Left lung (tissue), 10 donors: ENCODE data around the gene CCDC197. TPM values are rescaled to one million over a fixed set of nuclear protein-coding genes. Genes with fewer than 3 reads are reported as not detected.

Experiments used
- ATAC-seq: fragments of 200-7000 bp; cut with Tn5 transposase; one replicate; pipeline ENCODE4 v1.9.1; 2020; ENCODE audit warnings: moderate library complexity
- DNase-seq, 4 donors: peaks; one replicate each; pipeline ENCODE4 v3.0.0-alpha.2; 2013 to 2020
- H3K27ac ChIP-seq, 2 donors: fragments of 200-600 bp; sonication (generic) in 1 of 2; one replicate each; pipeline versions ENCODE4 v1.5.0 to v1.8.0; 2020 to 2021
- H3K27me3 ChIP-seq, 2 donors: fragments of 200-600 bp; sonication (generic) in 1 of 2; one replicate each; pipeline versions ENCODE4 v1.5.0 to v1.8.0; 2020 to 2021
- H3K36me3 ChIP-seq, 2 donors: fragments of 200-600 bp; sonication (generic) in 1 of 2; one replicate each; pipeline versions ENCODE4 v1.5.0 to v1.8.0; 2020 to 2021
- H3K4me1 ChIP-seq, 2 donors: fragments of 200-600 bp; one replicate each; pipeline ENCODE4 v1.8.0; 2021
- H3K4me3 ChIP-seq, 2 donors: fragments of 200-600 bp; sonication (generic) in 1 of 2; one replicate each; pipeline versions ENCODE4 v1.5.0 to v1.8.0; 2020 to 2021; ENCODE audit warnings: mild to moderate bottlenecking in 1 of 2
- H3K9me3 ChIP-seq, 2 donors: fragments of 200-600 bp; sonication (generic) in 1 of 2; one replicate each; pipeline versions ENCODE4 v1.5.0 to v1.8.0; 2020 to 2021
- intact Hi-C, 2 donors: fragments of 100-400 bp; cut with DNase I; formaldehyde crosslinking; loops; one replicate each; pipeline versions ENCODE4 v1.11.2 to v1.14.2; 2022
- polyA plus RNA-seq, 6 donors: library from polyadenylated mRNA; unstranded; fragments of 120-200 nt; gene quantifications; one replicate each; pipeline ENCODE4 v1.2.1, GENCODE V29; 2013; ENCODE audit not compliant: insufficient read length in 6 of 6
- total RNA-seq, 2 donors: library from RNA; stranded (reverse); fragmentation: NEBNext Ultra II Directional; extraction: Animal tissue kit (Norgen Biotek cat#: 25700); gene quantifications; one replicate each; pipeline ENCODE4 v1.2.1, GENCODE V29; 2021
- TF ChIP-seq, protein P1 (sequence below), 2 donors: fragments of 200-600 bp; sonication (generic) in 1 of 2; IDR thresholded peaks; one replicate each; pipeline versions ENCODE4 v1.5.0 to v1.8.0; 2021; ENCODE audit warnings: antibody characterized with exemption in 2 of 2
- donor health status: DM: no; HTN: yes; CAD: no.
- donor health status: DM: no; HTN: no; CAD: no.

Gene CCDC197
- total and polyA plus RNA-seq, 8 donors = not detected

DNA sequence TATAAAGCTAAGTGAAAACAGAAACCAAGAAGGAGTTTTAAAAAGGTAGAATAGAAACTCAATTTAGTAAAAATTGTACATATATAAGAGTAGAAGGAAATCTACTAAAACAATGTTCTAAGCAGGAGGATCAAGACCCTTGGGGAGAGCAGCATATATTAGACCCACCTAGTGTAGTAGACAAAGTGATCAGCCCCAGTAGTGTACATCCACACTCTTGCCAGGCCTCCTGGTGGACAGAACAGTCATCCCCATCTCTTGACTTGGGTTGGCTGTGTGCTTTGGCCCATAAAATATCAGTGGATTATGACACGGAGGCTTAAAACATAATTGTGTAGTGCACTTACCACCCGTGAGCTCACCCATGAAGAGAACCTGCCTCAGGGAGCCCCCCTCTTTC, 18.1 kb downstream of the CCDC197 start:
- TF ChIP-seq, protein P1, sequence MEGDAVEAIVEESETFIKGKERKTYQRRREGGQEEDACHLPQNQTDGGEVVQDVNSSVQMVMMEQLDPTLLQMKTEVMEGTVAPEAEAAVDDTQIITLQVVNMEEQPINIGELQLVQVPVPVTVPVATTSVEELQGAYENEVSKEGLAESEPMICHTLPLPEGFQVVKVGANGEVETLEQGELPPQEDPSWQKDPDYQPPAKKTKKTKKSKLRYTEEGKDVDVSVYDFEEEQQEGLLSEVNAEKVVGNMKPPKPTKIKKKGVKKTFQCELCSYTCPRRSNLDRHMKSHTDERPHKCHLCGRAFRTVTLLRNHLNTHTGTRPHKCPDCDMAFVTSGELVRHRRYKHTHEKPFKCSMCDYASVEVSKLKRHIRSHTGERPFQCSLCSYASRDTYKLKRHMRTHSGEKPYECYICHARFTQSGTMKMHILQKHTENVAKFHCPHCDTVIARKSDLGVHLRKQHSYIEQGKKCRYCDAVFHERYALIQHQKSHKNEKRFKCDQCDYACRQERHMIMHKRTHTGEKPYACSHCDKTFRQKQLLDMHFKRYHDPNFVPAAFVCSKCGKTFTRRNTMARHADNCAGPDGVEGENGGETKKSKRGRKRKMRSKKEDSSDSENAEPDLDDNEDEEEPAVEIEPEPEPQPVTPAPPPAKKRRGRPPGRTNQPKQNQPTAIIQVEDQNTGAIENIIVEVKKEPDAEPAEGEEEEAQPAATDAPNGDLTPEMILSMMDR (IDR thresholded peaks at IDR 0.05) = no peak
- H3K27me3 ChIP-seq = peaks cover 0 to 6% of the 10 kb centered on the region in 2 donors
- ATAC-seq (no peak), DNase-seq (no peak)
- no peak overlapping the region for H3K27ac ChIP-seq
- intact Hi-C loops = no loop called here
- no peaks in the 10 kb centered on the region for H3K9me3 ChIP-seq
- H3K36me3 ChIP-seq = no peaks in the 10 kb centered on the region
- H3K4me3 ChIP-seq = no peak overlapping the region
- H3K4me1 ChIP-seq = no peaks in the 10 kb centered on the region

DNA sequence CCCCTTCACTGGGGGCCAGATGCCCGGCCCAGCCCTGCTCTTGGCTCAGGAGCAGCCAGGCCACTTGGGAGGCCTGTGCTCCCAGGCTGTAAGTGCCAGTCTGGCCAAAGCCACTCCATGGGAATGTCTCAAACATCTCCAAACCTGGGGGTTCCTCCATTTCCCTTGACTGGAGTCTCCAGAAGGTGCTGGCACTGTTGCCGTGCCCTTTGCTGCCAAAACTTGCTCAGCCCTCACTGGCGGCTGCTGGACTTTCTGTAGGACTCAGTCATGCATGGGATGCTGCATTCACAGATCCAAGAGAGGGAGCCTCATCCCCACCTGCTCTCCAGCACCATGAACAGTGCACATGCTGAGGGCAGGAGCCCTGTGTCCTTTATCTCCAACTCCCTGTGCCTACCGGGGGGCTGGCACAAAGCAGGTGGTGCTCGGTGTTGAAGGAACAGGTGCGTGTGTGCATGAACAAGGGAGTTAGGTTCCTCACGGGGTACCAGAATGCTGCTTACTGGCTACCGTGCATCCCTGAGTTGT, 19.4 kb downstream of the CCDC197 start:
- Histone ChIP-seq H3K4me3 (no peak overlapping the region), H3K9me3 (no peaks in the 10 kb centered on the region), H3K36me3 (no peaks in the 10 kb centered on the region), H3K27me3 (no peaks in the 10 kb centered on the region), H3K27ac (no peak overlapping the region), H3K4me1 (no peaks in the 10 kb centered on the region)
- intact Hi-C loops = no loop called here
- DNase-seq (no peak), ATAC-seq (no peak)
- TF ChIP-seq, protein P1 (IDR thresholded peaks at IDR 0.05) = no peak

DNA sequence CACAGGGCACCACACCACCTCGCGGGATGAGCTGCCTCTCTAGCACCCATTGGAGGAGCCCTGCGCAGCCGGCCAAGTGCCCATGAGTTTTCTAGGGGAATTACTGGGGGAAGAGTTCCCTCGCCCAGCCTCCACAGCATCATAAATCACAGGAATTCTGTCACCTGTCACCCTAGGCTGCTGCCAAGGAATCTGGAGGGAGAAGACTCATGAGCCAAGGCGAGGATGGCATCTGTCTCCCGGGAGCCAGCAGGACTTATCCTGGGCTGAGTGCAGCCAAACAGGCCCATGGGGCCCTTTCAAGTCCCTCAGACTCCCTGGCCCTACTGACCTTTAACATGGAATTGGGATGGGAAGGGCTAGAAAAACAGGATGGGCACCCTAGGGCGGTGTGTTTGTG, 21.2 kb downstream of the CCDC197 start:
- no peaks in the 10 kb centered on the region for H3K4me1 ChIP-seq
- TF ChIP-seq, protein P1 (IDR thresholded peaks at IDR 0.05) = no peak
- no peak overlapping the region for H3K27ac ChIP-seq
- intact Hi-C loops = no loop called here
- no peak overlapping the region for H3K4me3 ChIP-seq
- no peaks in the 10 kb centered on the region for H3K9me3 ChIP-seq
- no peaks in the 10 kb centered on the region for H3K27me3 ChIP-seq
- H3K36me3 ChIP-seq = no peaks in the 10 kb centered on the region
- DNase-seq = no peak
- no peak for ATAC-seq

DNA sequence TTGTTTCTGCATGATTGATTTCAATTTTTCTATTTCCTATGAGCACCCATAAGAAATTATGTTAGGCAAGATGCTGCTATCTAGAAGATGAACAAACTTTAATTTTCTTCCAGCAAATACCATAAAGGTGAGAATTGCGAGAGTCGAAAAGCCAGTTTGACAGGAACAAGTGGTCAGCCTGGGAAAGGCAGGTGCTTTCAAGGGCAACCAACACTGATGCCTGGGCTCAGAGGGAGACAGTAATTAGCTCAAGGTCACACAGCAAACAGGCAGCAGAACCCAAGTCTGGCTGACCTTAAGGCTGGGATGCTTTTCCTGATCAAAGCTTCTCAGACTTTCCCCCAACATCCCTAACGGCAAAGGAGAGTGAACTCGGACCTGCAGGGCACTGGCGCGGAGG, 22.2 kb downstream of the CCDC197 start:
- ATAC-seq (no peak), DNase-seq (no peak)
- H3K36me3 ChIP-seq = no peaks in the 10 kb centered on the region
- TF ChIP-seq, protein P1 (IDR thresholded peaks at IDR 0.05) = no peak
- H3K4me1 ChIP-seq = no peaks in the 10 kb centered on the region
- H3K27ac ChIP-seq = no peak overlapping the region
- H3K4me3 ChIP-seq = no peak overlapping the region
- no peaks in the 10 kb centered on the region for H3K27me3 ChIP-seq
- intact Hi-C loops = no loop called here
- no peaks in the 10 kb centered on the region for H3K9me3 ChIP-seq

DNA sequence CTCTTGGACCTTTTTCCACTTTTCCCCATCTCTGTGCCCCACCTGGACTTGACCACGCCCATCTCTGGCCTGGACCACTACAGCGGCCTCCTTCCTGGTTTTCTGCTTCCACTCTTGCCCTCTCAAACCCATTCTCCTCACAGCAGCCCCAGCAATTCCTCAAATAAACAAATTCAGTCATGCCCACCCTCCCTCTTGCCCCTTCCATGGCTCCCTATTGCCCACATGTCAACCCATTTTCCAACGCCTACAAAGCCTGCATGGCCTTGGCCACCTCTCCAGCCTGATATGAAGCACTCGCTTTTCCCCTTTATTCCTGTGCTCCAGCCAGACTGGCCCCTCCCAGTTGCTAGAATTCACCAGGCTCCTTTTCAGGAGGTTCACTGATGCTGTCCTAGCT, 23.2 kb downstream of the CCDC197 start:
- H3K27me3 ChIP-seq = no peaks in the 10 kb centered on the region
- TF ChIP-seq, protein P1 (IDR thresholded peaks at IDR 0.05) = no peak
- H3K9me3 ChIP-seq = no peaks in the 10 kb centered on the region
- no peaks in the 10 kb centered on the region for H3K36me3 ChIP-seq
- ATAC-seq = no peak
- no peak overlapping the region for H3K4me3 ChIP-seq
- no peak overlapping the region for H3K27ac ChIP-seq
- intact Hi-C loops = no loop called here
- DNase-seq = no peak
- H3K4me1 ChIP-seq = no peaks in the 10 kb centered on the region
